ENCODE results near the gene TMPRSS3. TPM values are rescaled to one million over a fixed set of nuclear protein-coding genes. Genes with fewer than 3 reads are reported as not detected.

Gene TMPRSS3
- total RNA-seq, 2 experiments from 2014 or later: 49.1 to 50.7 TPM

GRCh38 chr21:42353623-42354022 lies 42.2 kb downstream of the TMPRSS3 start:
- no peaks in the 10 kb centered on the region for H3K4me1 Mint-ChIP-seq
- no peak overlapping the region for H3K27ac Mint-ChIP-seq
- no peak for DNase-seq

GRCh38 chr21:42352441-42353095 lies 43.3 kb downstream of the TMPRSS3 start:
- Mint-ChIP-seq H3K36me3 (peaks cover 3% of the 10 kb centered on the region), H3K4me3 (no peak overlapping the region), H3K9me3 (peaks cover 13% of the 10 kb centered on the region), H3K27me3 (no peaks in the 10 kb centered on the region), H3K4me1 (no peaks in the 10 kb centered on the region), H3K27ac (no peak overlapping the region)
- no peak for DNase-seq

More at GRCh38 chr21:42353623-42354022, 42.2 kb downstream of the TMPRSS3 start:
- H3K4me3 Mint-ChIP-seq: no peak overlapping the region
- H3K9me3 Mint-ChIP-seq: peaks cover 13% of the 10 kb centered on the region
- no peaks in the 10 kb centered on the region for H3K27me3 Mint-ChIP-seq
- H3K36me3 Mint-ChIP-seq: peaks cover 3% of the 10 kb centered on the region

GRCh38 chr21:42351626-42352440 lies 44.0 kb downstream of the TMPRSS3 start:
- Mint-ChIP-seq H3K27ac (no peak overlapping the region), H3K4me3 (no peak overlapping the region)

GRCh38 chr21:42350927-42351426 lies 44.9 kb downstream of the TMPRSS3 start, which contains the start of gene TFF2:
Gene TFF2 (minus strand): TSS chr21:42350994. CDS start chr21:42350957, 37 bp downstream.
- Mint-ChIP-seq H3K4me3 (no peak within 1 kb of the TSS), H3K36me3 (peaks cover 3% of the 10 kb centered on the region), H3K27ac (no peak within 1 kb of the TSS), H3K9me3 (peaks cover 12% of the 10 kb centered on the region), H3K27me3 (no peaks in the 10 kb centered on the region), H3K4me1 (no peaks in the 10 kb centered on the region)
- no peak for DNase-seq

More at GRCh38 chr21:42351626-42352440, 44.0 kb downstream of the TMPRSS3 start:
- H3K4me1 Mint-ChIP-seq: no peaks in the 10 kb centered on the region
- DNase-seq: no peak
- H3K9me3 Mint-ChIP-seq: peaks cover 12% of the 10 kb centered on the region
- peaks cover 3% of the 10 kb centered on the region for H3K36me3 Mint-ChIP-seq
- H3K27me3 Mint-ChIP-seq: no peaks in the 10 kb centered on the region

- H3K27ac Mint-ChIP-seq: no peak overlapping the region
- no peak for DNase-seq
- H3K4me3 Mint-ChIP-seq: no peak overlapping the region
- H3K36me3 Mint-ChIP-seq: peaks cover 3% of the 10 kb centered on the region
- no peaks in the 10 kb centered on the region for H3K27me3 Mint-ChIP-seq
- H3K9me3 Mint-ChIP-seq: peaks cover 8% of the 10 kb centered on the region
- H3K4me1 Mint-ChIP-seq: no peaks in the 10 kb centered on the region
Measured at GRCh38 chr21:42350318-42350910, 45.4 kb downstream of the TMPRSS3 start.

- H3K27me3 Mint-ChIP-seq: no peaks in the 10 kb centered on the region
- H3K4me3 Mint-ChIP-seq: no peak overlapping the region
- no peak for DNase-seq
- peaks cover 2% of the 10 kb centered on the region for H3K36me3 Mint-ChIP-seq
- no peaks in the 10 kb centered on the region for H3K4me1 Mint-ChIP-seq
- H3K27ac Mint-ChIP-seq: no peak overlapping the region
- peaks cover 5% of the 10 kb centered on the region for H3K9me3 Mint-ChIP-seq
Measured at GRCh38 chr21:42349420-42350317, 46.2 kb downstream of the TMPRSS3 start.

GRCh38 chr21:42348762-42349161 lies 47.1 kb downstream of the TMPRSS3 start:
- no peaks in the 10 kb centered on the region for H3K27me3 Mint-ChIP-seq
- H3K4me1 Mint-ChIP-seq: no peaks in the 10 kb centered on the region
- no peak overlapping the region for H3K27ac Mint-ChIP-seq
- H3K36me3 Mint-ChIP-seq: no peaks in the 10 kb centered on the region
- DNase-seq: no peak
- H3K4me3 Mint-ChIP-seq: no peak overlapping the region
- no peaks in the 10 kb centered on the region for H3K9me3 Mint-ChIP-seq

- no peaks in the 10 kb centered on the region for H3K4me1 Mint-ChIP-seq
- no peak for DNase-seq
- no peak overlapping the region for H3K27ac Mint-ChIP-seq
- H3K4me3 Mint-ChIP-seq: no peak overlapping the region
- no peaks in the 10 kb centered on the region for H3K36me3 Mint-ChIP-seq
- no peaks in the 10 kb centered on the region for H3K27me3 Mint-ChIP-seq
- no peaks in the 10 kb centered on the region for H3K9me3 Mint-ChIP-seq
Measured at GRCh38 chr21:42347601-42348327, 48.1 kb downstream of the TMPRSS3 start.

- no peak overlapping the region for H3K4me3 Mint-ChIP-seq
- H3K9me3 Mint-ChIP-seq: no peaks in the 10 kb centered on the region
- no peaks in the 10 kb centered on the region for H3K36me3 Mint-ChIP-seq
- no peak for DNase-seq
- no peaks in the 10 kb centered on the region for H3K27me3 Mint-ChIP-seq
- no peak overlapping the region for H3K27ac Mint-ChIP-seq
- no peaks in the 10 kb centered on the region for H3K4me1 Mint-ChIP-seq
Measured at GRCh38 chr21:42346866-42347600, 48.8 kb downstream of the TMPRSS3 start.

GRCh38 chr21:42346441-42346840 lies 49.4 kb downstream of the TMPRSS3 start:
- no peaks in the 10 kb centered on the region for H3K4me1 Mint-ChIP-seq
- DNase-seq: no peak
- no peak overlapping the region for H3K27ac Mint-ChIP-seq
- no peaks in the 10 kb centered on the region for H3K9me3 Mint-ChIP-seq
- H3K36me3 Mint-ChIP-seq: no peaks in the 10 kb centered on the region
- H3K27me3 Mint-ChIP-seq: no peaks in the 10 kb centered on the region
- H3K4me3 Mint-ChIP-seq: no peak overlapping the region

- Mint-ChIP-seq H3K4me3 (no peak overlapping the region), H3K27ac (no peak overlapping the region), H3K9me3 (no peaks in the 10 kb centered on the region), H3K4me1 (no peaks in the 10 kb centered on the region), H3K27me3 (no peaks in the 10 kb centered on the region), H3K36me3 (no peaks in the 10 kb centered on the region)
- no peak for DNase-seq
Measured at GRCh38 chr21:42344631-42345030, 51.2 kb downstream of the TMPRSS3 start.

- Mint-ChIP-seq H3K27ac (no peak overlapping the region), H3K4me1 (no peaks in the 10 kb centered on the region), H3K9me3 (no peaks in the 10 kb centered on the region), H3K4me3 (no peak overlapping the region), H3K36me3 (no peaks in the 10 kb centered on the region), H3K27me3 (no peaks in the 10 kb centered on the region)
- no peak for DNase-seq
Measured at GRCh38 chr21:42343963-42344510, 51.8 kb downstream of the TMPRSS3 start.

- Mint-ChIP-seq H3K4me3 (no peak overlapping the region), H3K9me3 (no peaks in the 10 kb centered on the region), H3K36me3 (no peaks in the 10 kb centered on the region), H3K4me1 (no peaks in the 10 kb centered on the region), H3K27me3 (no peaks in the 10 kb centered on the region), H3K27ac (no peak overlapping the region)
- no peak for DNase-seq
Measured at GRCh38 chr21:42343556-42343955, 52.3 kb downstream of the TMPRSS3 start.
